ENCODE results near the gene RNF17.

The RNF17 gene

GRCh38 chr13:24929196-24929595 lies 165.2 kb downstream of the RNF17 start:
- Histone ChIP-seq H3K36me3 (ENCODE audit: control insufficient read depth in 2 of 2, insufficient read depth in 1 of 2, low read length in 2 of 2) (no peaks in the 10 kb centered on the region), H3K9me3 (ENCODE audit: control insufficient read depth, insufficient read depth, low read depth, low read length) (no peaks in the 10 kb centered on the region), H3K4me3 (ENCODE audit: low read depth, low read length) (no peak overlapping the region), H3K4me1 (ENCODE audit: control insufficient read depth, insufficient read depth, low read length) (no peaks in the 10 kb centered on the region), H3K27ac (ENCODE audit: extremely low read depth, low read depth, low read length) (no peak overlapping the region)
- ChIA-PET CTCF (interaction anchor here (1.7 kb wide), 1 partner anchor 66 kb away, joined by 3 read pairs; no protein-coding TSS in a partner anchor), POLR2A (no interaction called here)
- TF ChIP-seq ZNF433 (tag by site-specific recombination; IDR thresholded peaks at IDR 0.05; ENCODE audit: low read depth): no peak
- TF ChIP-seq ZEB2 (tag by site-specific recombination; IDR thresholded peaks at IDR 0.05): no peak
- no peak for TF ChIP-seq ZNF529 (tag by site-specific recombination; IDR thresholded peaks at IDR 0.05; ENCODE audit: insufficient replicate concordance)
- no peak for TF ChIP-seq ZNF140 (tag by site-specific recombination; IDR thresholded peaks at IDR 0.05)
- TF ChIP-seq HOXC10 (CRISPR knock-in tag; IDR thresholded peaks at IDR 0.05): no peak
- TF ChIP-seq ZNF561 (tag by site-specific recombination; IDR thresholded peaks at IDR 0.05; ENCODE audit: borderline replicate concordance): no peak
- TF ChIP-seq HOXD13 (CRISPR knock-in tag; IDR thresholded peaks at IDR 0.05; ENCODE audit: borderline replicate concordance): no peak
- TF ChIP-seq ZNF248 (tag by site-specific recombination; IDR thresholded peaks at IDR 0.05): no peak
- no peak for TF ChIP-seq ZNF121 (tag by site-specific recombination; IDR thresholded peaks at IDR 0.05)
- no peak for TF ChIP-seq ZNF362 (tag by site-specific recombination; IDR thresholded peaks at IDR 0.05)
- TF ChIP-seq RBAK (tag by site-specific recombination; IDR thresholded peaks at IDR 0.05): no peak
- TF ChIP-seq ZBTB44 (tag by site-specific recombination; IDR thresholded peaks at IDR 0.05): no peak
- no peak for TF ChIP-seq PBX3 (CRISPR knock-in tag; IDR thresholded peaks at IDR 0.05)
- TF ChIP-seq SP2 (tag by site-specific recombination; IDR thresholded peaks at IDR 0.05): no peak
- TF ChIP-seq, protein P1, sequence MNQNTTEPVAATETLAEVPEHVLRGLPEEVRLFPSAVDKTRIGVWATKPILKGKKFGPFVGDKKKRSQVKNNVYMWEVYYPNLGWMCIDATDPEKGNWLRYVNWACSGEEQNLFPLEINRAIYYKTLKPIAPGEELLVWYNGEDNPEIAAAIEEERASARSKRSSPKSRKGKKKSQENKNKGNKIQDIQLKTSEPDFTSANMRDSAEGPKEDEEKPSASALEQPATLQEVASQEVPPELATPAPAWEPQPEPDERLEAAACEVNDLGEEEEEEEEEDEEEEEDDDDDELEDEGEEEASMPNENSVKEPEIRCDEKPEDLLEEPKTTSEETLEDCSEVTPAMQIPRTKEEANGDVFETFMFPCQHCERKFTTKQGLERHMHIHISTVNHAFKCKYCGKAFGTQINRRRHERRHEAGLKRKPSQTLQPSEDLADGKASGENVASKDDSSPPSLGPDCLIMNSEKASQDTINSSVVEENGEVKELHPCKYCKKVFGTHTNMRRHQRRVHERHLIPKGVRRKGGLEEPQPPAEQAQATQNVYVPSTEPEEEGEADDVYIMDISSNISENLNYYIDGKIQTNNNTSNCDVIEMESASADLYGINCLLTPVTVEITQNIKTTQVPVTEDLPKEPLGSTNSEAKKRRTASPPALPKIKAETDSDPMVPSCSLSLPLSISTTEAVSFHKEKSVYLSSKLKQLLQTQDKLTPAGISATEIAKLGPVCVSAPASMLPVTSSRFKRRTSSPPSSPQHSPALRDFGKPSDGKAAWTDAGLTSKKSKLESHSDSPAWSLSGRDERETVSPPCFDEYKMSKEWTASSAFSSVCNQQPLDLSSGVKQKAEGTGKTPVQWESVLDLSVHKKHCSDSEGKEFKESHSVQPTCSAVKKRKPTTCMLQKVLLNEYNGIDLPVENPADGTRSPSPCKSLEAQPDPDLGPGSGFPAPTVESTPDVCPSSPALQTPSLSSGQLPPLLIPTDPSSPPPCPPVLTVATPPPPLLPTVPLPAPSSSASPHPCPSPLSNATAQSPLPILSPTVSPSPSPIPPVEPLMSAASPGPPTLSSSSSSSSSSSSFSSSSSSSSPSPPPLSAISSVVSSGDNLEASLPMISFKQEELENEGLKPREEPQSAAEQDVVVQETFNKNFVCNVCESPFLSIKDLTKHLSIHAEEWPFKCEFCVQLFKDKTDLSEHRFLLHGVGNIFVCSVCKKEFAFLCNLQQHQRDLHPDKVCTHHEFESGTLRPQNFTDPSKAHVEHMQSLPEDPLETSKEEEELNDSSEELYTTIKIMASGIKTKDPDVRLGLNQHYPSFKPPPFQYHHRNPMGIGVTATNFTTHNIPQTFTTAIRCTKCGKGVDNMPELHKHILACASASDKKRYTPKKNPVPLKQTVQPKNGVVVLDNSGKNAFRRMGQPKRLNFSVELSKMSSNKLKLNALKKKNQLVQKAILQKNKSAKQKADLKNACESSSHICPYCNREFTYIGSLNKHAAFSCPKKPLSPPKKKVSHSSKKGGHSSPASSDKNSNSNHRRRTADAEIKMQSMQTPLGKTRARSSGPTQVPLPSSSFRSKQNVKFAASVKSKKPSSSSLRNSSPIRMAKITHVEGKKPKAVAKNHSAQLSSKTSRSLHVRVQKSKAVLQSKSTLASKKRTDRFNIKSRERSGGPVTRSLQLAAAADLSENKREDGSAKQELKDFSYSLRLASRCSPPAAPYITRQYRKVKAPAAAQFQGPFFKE (tag by site-specific recombination; IDR thresholded peaks at IDR 0.05; ENCODE audit: borderline replicate concordance): no peak
